ENCODE data around the gene ZNF488.

GRCh38 chr10:47383261-47384147, 589 bp downstream of the ZNF488 start:
- TF ChIP-seq, protein P1, sequence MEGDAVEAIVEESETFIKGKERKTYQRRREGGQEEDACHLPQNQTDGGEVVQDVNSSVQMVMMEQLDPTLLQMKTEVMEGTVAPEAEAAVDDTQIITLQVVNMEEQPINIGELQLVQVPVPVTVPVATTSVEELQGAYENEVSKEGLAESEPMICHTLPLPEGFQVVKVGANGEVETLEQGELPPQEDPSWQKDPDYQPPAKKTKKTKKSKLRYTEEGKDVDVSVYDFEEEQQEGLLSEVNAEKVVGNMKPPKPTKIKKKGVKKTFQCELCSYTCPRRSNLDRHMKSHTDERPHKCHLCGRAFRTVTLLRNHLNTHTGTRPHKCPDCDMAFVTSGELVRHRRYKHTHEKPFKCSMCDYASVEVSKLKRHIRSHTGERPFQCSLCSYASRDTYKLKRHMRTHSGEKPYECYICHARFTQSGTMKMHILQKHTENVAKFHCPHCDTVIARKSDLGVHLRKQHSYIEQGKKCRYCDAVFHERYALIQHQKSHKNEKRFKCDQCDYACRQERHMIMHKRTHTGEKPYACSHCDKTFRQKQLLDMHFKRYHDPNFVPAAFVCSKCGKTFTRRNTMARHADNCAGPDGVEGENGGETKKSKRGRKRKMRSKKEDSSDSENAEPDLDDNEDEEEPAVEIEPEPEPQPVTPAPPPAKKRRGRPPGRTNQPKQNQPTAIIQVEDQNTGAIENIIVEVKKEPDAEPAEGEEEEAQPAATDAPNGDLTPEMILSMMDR (IDR thresholded peaks at IDR 0.05 in 2 of 3, conservative IDR thresholded peaks at IDR 0.05 in 1 of 3; ENCODE audit: control insufficient read depth in 2 of 3, extremely low read depth in 1 of 3, insufficient read depth in 1 of 3, low read depth in 3 of 3, low read length in 3 of 3): no peak
- no peak for TF ChIP-seq REST (IDR thresholded peaks at IDR 0.05; ENCODE audit: low read depth, low read length)
- no peak for TF ChIP-seq ZZZ3 (IDR thresholded peaks at IDR 0.05; ENCODE audit: control insufficient read depth, insufficient read length, low read depth)
- no peak for TF ChIP-seq ZSCAN29 (IDR thresholded peaks at IDR 0.05)
- no peak for TF ChIP-seq FOXK2 (IDR thresholded peaks at IDR 0.05)
